HEK293 (cell line): ENCODE data around the gene GRK5.

Experiments used
- CTCF ChIA-PET: fragments of 350-600 bp; formaldehyde crosslinking; extraction: SDS; loops from one replicate; lab custom pipeline; 2021; ENCODE audit warnings: antibody characterized with exemption; lab: Yijun Ruan, JAX
- POLR2A ChIA-PET: fragments of 300-600 bp; formaldehyde crosslinking; extraction: SDS; loops from one replicate; lab custom pipeline; 2020; ENCODE audit warnings: antibody characterized with exemption, inconsistent platforms; lab: Yijun Ruan, JAX
- H3K27ac ChIP-seq: fragments of 200-500 bp; sonication (Bioruptor generic); 2 replicates; pipeline ENCODE4 v1.5.1; 2014; ENCODE audit warnings: low read depth, low read length, control low read depth, inconsistent platforms; ENCODE audit errors: extremely low read depth
- H3K36me3 ChIP-seq, 2 experiments: fragments of 200-500 bp in 1 of 2; sonication (Bioruptor generic) in 1 of 2; 1 replicate in 1 of 2; 2 replicates in 1 of 2; pipeline ENCODE4 v1.5.1; 2014 to 2017; ENCODE audit warnings: inconsistent platforms in 2 of 2, low read length in 2 of 2; ENCODE audit not compliant: control insufficient read depth in 2 of 2, insufficient read depth in 1 of 2
- H3K4me1 ChIP-seq: fragments of 200-500 bp; sonication (Bioruptor generic); 2 replicates; pipeline ENCODE4 v1.5.1; 2014; ENCODE audit warnings: mild to moderate bottlenecking, low read length, inconsistent platforms; ENCODE audit not compliant: control insufficient read depth, insufficient read depth
- H3K4me3 ChIP-seq: 2 replicates; pipeline ENCODE4 v1.5.1; 2011; ENCODE audit warnings: low read depth, mild to moderate bottlenecking, control low read depth, low read length, moderate library complexity
- H3K9me3 ChIP-seq: fragments of 200-500 bp; sonication (Bioruptor generic); 2 replicates; pipeline ENCODE4 v1.5.1; 2014; ENCODE audit warnings: low read depth, low read length, inconsistent platforms; ENCODE audit not compliant: control insufficient read depth, insufficient read depth
- BCL11B ChIP-seq: fragments of 450-650 bp; formaldehyde crosslinking; IDR thresholded peaks from 2 replicates; pipeline ENCODE4 v1.5.1; 2016; ENCODE audit warnings: low read depth, missing biosample characterization, missing genetic modification characterization
- GLI4 ChIP-seq: fragments of 450-650 bp; formaldehyde crosslinking; IDR thresholded peaks from 2 replicates; pipeline ENCODE4 v1.5.1; 2016; ENCODE audit warnings: missing biosample characterization, missing genetic modification characterization
- REPIN1 ChIP-seq: fragments of 450-650 bp; formaldehyde crosslinking; IDR thresholded peaks from 2 replicates; pipeline ENCODE4 v1.5.1; 2017; ENCODE audit warnings: missing biosample characterization, missing genetic modification characterization, low read depth
- SALL2 ChIP-seq: fragments of 450-650 bp; formaldehyde crosslinking; IDR thresholded peaks from 2 replicates; pipeline ENCODE4 v1.5.0; 2017; ENCODE audit warnings: missing biosample characterization, mild to moderate bottlenecking, missing genetic modification characterization, borderline replicate concordance
- SCRT2 ChIP-seq: fragments of 450-650 bp; formaldehyde crosslinking; IDR thresholded peaks from 2 replicates; pipeline ENCODE4 v1.5.1; 2016; ENCODE audit warnings: missing biosample characterization, missing genetic modification characterization
- YY1 ChIP-seq: fragments of 450-650 bp; formaldehyde crosslinking; IDR thresholded peaks from 2 replicates; pipeline ENCODE4 v1.5.1; 2018; ENCODE audit warnings: missing biosample characterization, missing genetic modification characterization
- ZNF157 ChIP-seq: fragments of 450-650 bp; formaldehyde crosslinking; IDR thresholded peaks from 2 replicates; pipeline ENCODE4 v1.5.1; 2016; ENCODE audit warnings: missing biosample characterization, missing genetic modification characterization
- ZNF184 ChIP-seq: fragments of 450-650 bp; IDR thresholded peaks from 2 replicates; pipeline ENCODE4 v1.5.1; 2018; ENCODE audit warnings: missing biosample characterization, mild to moderate bottlenecking, missing genetic modification characterization
- ZNF266 ChIP-seq: fragments of 450-650 bp; formaldehyde crosslinking; IDR thresholded peaks from 2 replicates; pipeline ENCODE4 v1.5.1; 2016; ENCODE audit warnings: missing biosample characterization, missing genetic modification characterization, low read depth
- ZNF426 ChIP-seq: fragments of 450-650 bp; formaldehyde crosslinking; IDR thresholded peaks from 2 replicates; pipeline ENCODE4 v1.5.1; 2017; ENCODE audit warnings: missing biosample characterization, missing genetic modification characterization, mild to moderate bottlenecking, inconsistent platforms, moderate library complexity
- ZNF548 ChIP-seq: fragments of 450-650 bp; formaldehyde crosslinking; IDR thresholded peaks from 2 replicates; pipeline ENCODE4 v1.5.1; 2016; ENCODE audit warnings: missing biosample characterization, missing genetic modification characterization
- ZNF560 ChIP-seq: fragments of 450-650 bp; formaldehyde crosslinking; IDR thresholded peaks from 2 replicates; pipeline ENCODE4 v1.5.1; 2017; ENCODE audit warnings: missing biosample characterization, missing genetic modification characterization, borderline replicate concordance
- ZNF621 ChIP-seq: fragments of 450-650 bp; formaldehyde crosslinking; IDR thresholded peaks from 2 replicates; pipeline ENCODE4 v1.5.1; 2017; ENCODE audit warnings: missing biosample characterization, missing genetic modification characterization
- ZNF623 ChIP-seq: fragments of 450-650 bp; formaldehyde crosslinking; IDR thresholded peaks from 2 replicates; pipeline ENCODE4 v1.5.1; 2016; ENCODE audit warnings: missing biosample characterization, missing genetic modification characterization
- ZNF660 ChIP-seq: fragments of 450-650 bp; IDR thresholded peaks from 2 replicates; pipeline ENCODE4 v1.5.1; 2018; ENCODE audit warnings: missing biosample characterization, mild to moderate bottlenecking, missing genetic modification characterization
- TF ChIP-seq, protein P1 (sequence below): fragments of 450-650 bp; formaldehyde crosslinking; IDR thresholded peaks from 2 replicates; pipeline ENCODE4 v1.5.1; 2017; ENCODE audit warnings: missing biosample characterization, missing genetic modification characterization
- TF ChIP-seq, protein P2 (sequence below): fragments of 450-650 bp; formaldehyde crosslinking; IDR thresholded peaks from 2 replicates; pipeline ENCODE4 v1.5.0; 2017; ENCODE audit warnings: missing biosample characterization, missing genetic modification characterization, borderline replicate concordance
- TF ChIP-seq, protein P3 (sequence below): fragments of 450-650 bp; formaldehyde crosslinking; IDR thresholded peaks from 2 replicates; pipeline ENCODE4 v1.5.1; 2016; ENCODE audit warnings: missing biosample characterization, missing genetic modification characterization
- TF ChIP-seq, protein P4 (sequence below): fragments of 450-650 bp; formaldehyde crosslinking; IDR thresholded peaks from 2 replicates; pipeline ENCODE4 v1.5.1; 2016; ENCODE audit warnings: missing biosample characterization, missing genetic modification characterization
- TF ChIP-seq, protein P5 (sequence below): fragments of 450-650 bp; formaldehyde crosslinking; IDR thresholded peaks from 2 replicates; pipeline ENCODE4 v1.5.1; 2017; ENCODE audit warnings: missing biosample characterization, missing genetic modification characterization

GRK5 gene

DNA sequence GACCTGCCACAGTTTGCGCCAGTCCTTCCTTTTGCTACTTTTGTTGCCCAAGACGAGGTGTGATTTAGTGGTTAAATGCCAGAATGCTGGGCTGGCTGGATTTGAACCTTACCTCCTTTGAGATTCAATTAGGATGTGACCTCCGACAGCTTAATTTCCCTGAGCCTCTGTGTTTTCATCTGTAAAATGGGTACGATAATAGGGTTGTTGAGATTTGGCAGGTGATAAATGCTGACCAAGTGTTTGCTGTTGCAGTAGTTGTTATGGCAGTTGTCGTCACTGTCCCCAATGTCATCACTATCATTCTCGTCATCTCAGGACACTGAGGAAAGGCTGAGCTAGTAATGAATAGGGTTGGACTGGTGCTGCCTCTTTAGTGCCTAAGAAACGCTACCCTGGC lies 61.1 kb downstream of the GRK5 start:
- Histone ChIP-seq H3K36me3 (no peaks in the 10 kb centered on the region), H3K9me3 (no peaks in the 10 kb centered on the region), H3K4me3 (no peak overlapping the region), H3K27ac (no peak overlapping the region), H3K4me1 (peaks cover 7% of the 10 kb centered on the region)
- TF ChIP-seq ZNF157 (tag by site-specific recombination) (no peak), ZNF426 (tag by site-specific recombination) (no peak), SALL2 (tag by site-specific recombination) (no peak), BCL11B (tag by site-specific recombination) (no peak), ZNF266 (tag by site-specific recombination) (no peak), SCRT2 (tag by site-specific recombination) (no peak), GLI4 (tag by site-specific recombination) (no peak), ZNF623 (no peak), REPIN1 (tag by site-specific recombination) (no peak), ZNF621 (no peak), ZNF660 (tag by site-specific recombination) (no peak), ZNF560 (tag by site-specific recombination) (no peak), ZNF184 (tag by site-specific recombination) (no peak), YY1 (tag by site-specific recombination) (no peak), ZNF548 (tag by site-specific recombination) (no peak)
- TF ChIP-seq, protein P1, sequence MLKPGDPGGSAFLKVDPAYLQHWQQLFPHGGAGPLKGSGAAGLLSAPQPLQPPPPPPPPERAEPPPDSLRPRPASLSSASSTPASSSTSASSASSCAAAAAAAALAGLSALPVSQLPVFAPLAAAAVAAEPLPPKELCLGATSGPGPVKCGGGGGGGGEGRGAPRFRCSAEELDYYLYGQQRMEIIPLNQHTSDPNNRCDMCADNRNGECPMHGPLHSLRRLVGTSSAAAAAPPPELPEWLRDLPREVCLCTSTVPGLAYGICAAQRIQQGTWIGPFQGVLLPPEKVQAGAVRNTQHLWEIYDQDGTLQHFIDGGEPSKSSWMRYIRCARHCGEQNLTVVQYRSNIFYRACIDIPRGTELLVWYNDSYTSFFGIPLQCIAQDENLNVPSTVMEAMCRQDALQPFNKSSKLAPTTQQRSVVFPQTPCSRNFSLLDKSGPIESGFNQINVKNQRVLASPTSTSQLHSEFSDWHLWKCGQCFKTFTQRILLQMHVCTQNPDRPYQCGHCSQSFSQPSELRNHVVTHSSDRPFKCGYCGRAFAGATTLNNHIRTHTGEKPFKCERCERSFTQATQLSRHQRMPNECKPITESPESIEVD (tag by site-specific recombination), result no peak
- TF ChIP-seq, protein P2, sequence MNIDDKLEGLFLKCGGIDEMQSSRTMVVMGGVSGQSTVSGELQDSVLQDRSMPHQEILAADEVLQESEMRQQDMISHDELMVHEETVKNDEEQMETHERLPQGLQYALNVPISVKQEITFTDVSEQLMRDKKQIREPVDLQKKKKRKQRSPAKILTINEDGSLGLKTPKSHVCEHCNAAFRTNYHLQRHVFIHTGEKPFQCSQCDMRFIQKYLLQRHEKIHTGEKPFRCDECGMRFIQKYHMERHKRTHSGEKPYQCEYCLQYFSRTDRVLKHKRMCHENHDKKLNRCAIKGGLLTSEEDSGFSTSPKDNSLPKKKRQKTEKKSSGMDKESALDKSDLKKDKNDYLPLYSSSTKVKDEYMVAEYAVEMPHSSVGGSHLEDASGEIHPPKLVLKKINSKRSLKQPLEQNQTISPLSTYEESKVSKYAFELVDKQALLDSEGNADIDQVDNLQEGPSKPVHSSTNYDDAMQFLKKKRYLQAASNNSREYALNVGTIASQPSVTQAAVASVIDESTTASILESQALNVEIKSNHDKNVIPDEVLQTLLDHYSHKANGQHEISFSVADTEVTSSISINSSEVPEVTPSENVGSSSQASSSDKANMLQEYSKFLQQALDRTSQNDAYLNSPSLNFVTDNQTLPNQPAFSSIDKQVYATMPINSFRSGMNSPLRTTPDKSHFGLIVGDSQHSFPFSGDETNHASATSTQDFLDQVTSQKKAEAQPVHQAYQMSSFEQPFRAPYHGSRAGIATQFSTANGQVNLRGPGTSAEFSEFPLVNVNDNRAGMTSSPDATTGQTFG (tag by site-specific recombination), result no peak
- TF ChIP-seq, protein P3, sequence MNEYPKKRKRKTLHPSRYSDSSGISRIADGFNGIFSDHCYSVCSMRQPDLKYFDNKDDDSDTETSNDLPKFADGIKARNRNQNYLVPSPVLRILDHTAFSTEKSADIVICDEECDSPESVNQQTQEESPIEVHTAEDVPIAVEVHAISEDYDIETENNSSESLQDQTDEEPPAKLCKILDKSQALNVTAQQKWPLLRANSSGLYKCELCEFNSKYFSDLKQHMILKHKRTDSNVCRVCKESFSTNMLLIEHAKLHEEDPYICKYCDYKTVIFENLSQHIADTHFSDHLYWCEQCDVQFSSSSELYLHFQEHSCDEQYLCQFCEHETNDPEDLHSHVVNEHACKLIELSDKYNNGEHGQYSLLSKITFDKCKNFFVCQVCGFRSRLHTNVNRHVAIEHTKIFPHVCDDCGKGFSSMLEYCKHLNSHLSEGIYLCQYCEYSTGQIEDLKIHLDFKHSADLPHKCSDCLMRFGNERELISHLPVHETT (tag by site-specific recombination), result no peak
- TF ChIP-seq, protein P4, sequence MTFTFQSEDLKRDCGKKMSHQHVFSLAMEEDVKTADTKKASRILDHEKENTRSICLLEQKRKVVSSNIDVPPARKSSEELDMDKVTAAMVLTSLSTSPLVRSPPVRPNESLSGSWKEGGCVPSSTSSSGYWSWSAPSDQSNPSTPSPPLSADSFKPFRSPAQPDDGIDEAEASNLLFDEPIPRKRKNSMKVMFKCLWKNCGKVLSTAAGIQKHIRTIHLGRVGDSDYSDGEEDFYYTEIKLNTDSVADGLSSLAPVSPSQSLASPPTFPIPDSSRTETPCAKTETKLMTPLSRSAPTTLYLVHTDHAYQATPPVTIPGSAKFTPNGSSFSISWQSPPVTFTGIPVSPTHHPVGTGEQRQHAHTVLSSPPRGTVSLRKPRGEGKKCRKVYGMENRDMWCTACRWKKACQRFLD (tag by site-specific recombination), result no peak
- TF ChIP-seq, protein P5, sequence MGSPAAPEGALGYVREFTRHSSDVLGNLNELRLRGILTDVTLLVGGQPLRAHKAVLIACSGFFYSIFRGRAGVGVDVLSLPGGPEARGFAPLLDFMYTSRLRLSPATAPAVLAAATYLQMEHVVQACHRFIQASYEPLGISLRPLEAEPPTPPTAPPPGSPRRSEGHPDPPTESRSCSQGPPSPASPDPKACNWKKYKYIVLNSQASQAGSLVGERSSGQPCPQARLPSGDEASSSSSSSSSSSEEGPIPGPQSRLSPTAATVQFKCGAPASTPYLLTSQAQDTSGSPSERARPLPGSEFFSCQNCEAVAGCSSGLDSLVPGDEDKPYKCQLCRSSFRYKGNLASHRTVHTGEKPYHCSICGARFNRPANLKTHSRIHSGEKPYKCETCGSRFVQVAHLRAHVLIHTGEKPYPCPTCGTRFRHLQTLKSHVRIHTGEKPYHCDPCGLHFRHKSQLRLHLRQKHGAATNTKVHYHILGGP (tag by site-specific recombination), result no peak
- POLR2A ChIA-PET, result no interaction called here
- CTCF ChIA-PET, result interaction anchor here (1.0 to 1.6 kb wide), 2 partner anchors 59 to 69 kb away, joined by 3 to 4 read pairs; no protein-coding TSS in a partner anchor
